DND-41 (cell line): ENCODE data around the gene KLKB1.

Source experiments
- ATAC-seq: fragments of 200-7000 bp; cut with Tn5 transposase; 3 replicates; pipeline ENCODE4 v1.9.1; 2021; ENCODE audit warnings: low read depth; ENCODE audit not compliant: insufficient read depth
- DNase-seq: peaks from one replicate; pipeline ENCODE4 v3.0.0-alpha.2; 2020
- H2AFZ ChIP-seq: 2 replicates; pipeline ENCODE4 v1.6.0; 2012; ENCODE audit warnings: low read depth, low read length
- H3K27ac ChIP-seq: 2 replicates; pipeline ENCODE4 v1.5.1; 2012; ENCODE audit warnings: low read length, inconsistent platforms
- H3K27me3 ChIP-seq: fragments of 200-600 bp; sonication (generic); 2 replicates; pipeline ENCODE4 v1.6.0; 2012; ENCODE audit warnings: low read length, mild to moderate bottlenecking, inconsistent platforms; ENCODE audit not compliant: insufficient read depth, poor library complexity
- H3K36me3 ChIP-seq: 2 replicates; pipeline ENCODE4 v1.5.1; 2012; ENCODE audit warnings: low read length, inconsistent platforms; ENCODE audit not compliant: insufficient read depth
- H3K4me1 ChIP-seq: 2 replicates; pipeline ENCODE4 v1.5.1; 2012; ENCODE audit warnings: mild to moderate bottlenecking, low read length; ENCODE audit not compliant: insufficient read depth
- H3K4me2 ChIP-seq: 2 replicates; pipeline ENCODE4 v1.6.0; 2012; ENCODE audit warnings: mild to moderate bottlenecking, moderate library complexity, low read length, inconsistent platforms; ENCODE audit not compliant: insufficient read depth
- H3K4me3 ChIP-seq, 2 experiments: fragments of 200-600 bp in 1 of 2; shearing (Covaris generic) in 1 of 2; 2 replicates each; pipeline ENCODE4 v1.5.1; 2012 to 2016; ENCODE audit warnings: inconsistent platforms in 2 of 2, low read length in 2 of 2, mild to moderate bottlenecking in 2 of 2, low read depth in 1 of 2, moderate library complexity in 1 of 2
- H3K79me2 ChIP-seq: 2 replicates; pipeline ENCODE4 v1.6.0; 2012; ENCODE audit warnings: low read length, inconsistent platforms; ENCODE audit not compliant: insufficient read depth
- H3K9ac ChIP-seq: 2 replicates; pipeline ENCODE4 v1.6.0; 2012; ENCODE audit warnings: low read depth, mild to moderate bottlenecking, inconsistent platforms, low read length, moderate library complexity
- H3K9me3 ChIP-seq: 2 replicates; pipeline ENCODE4 v1.5.1; 2012; ENCODE audit warnings: low read length, moderate library complexity, mild to moderate bottlenecking, inconsistent platforms; ENCODE audit not compliant: insufficient read depth, severe bottlenecking
- H4K20me1 ChIP-seq: 2 replicates; pipeline ENCODE4 v1.6.0; 2012; ENCODE audit warnings: low read length; ENCODE audit not compliant: insufficient read depth
- EZH2 ChIP-seq: IDR thresholded peaks from 3 replicates; pipeline ENCODE4 v1.6.1; 2012; ENCODE audit warnings: borderline replicate concordance, low read depth, mild to moderate bottlenecking, moderate library complexity, low read length, inconsistent platforms; ENCODE audit not compliant: severe bottlenecking
- TF ChIP-seq, protein P1 (sequence below): IDR thresholded peaks from 2 replicates; pipeline ENCODE4 v1.5.1; 2012; ENCODE audit warnings: borderline replicate concordance, low read length, moderate library complexity, mild to moderate bottlenecking; ENCODE audit not compliant: poor library complexity, severe bottlenecking; ENCODE audit errors: extremely low read depth

Gene KLKB1

DNA sequence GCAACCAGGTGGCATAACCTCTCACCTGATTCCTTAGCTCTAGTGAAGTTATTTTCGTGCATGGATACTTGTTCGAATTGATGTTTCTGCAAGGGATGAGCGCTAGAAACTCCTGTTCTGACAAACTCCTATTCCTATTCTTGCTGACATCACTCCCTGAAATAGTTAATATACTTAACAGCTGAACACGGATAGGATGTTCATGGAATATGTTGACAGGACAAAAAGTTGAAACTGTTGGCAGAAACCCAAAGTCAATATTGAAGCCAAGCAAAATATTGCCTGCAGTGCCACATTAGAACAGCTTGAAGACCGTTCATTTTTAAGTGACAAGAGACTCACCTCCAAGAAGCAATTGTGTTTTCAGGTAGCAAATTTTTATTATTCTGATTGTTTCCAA, at the start of gene KLKB1:
Gene KLKB1 (plus strand): TSS at position 287 of the 400 bp plus-strand sequence. CDS start 689 bp downstream, outside the sequence.
- no peak within 1 kb of the TSS for H3K4me2 ChIP-seq
- TF ChIP-seq EZH2 = no peak
- TF ChIP-seq, protein P1, sequence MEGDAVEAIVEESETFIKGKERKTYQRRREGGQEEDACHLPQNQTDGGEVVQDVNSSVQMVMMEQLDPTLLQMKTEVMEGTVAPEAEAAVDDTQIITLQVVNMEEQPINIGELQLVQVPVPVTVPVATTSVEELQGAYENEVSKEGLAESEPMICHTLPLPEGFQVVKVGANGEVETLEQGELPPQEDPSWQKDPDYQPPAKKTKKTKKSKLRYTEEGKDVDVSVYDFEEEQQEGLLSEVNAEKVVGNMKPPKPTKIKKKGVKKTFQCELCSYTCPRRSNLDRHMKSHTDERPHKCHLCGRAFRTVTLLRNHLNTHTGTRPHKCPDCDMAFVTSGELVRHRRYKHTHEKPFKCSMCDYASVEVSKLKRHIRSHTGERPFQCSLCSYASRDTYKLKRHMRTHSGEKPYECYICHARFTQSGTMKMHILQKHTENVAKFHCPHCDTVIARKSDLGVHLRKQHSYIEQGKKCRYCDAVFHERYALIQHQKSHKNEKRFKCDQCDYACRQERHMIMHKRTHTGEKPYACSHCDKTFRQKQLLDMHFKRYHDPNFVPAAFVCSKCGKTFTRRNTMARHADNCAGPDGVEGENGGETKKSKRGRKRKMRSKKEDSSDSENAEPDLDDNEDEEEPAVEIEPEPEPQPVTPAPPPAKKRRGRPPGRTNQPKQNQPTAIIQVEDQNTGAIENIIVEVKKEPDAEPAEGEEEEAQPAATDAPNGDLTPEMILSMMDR = no peak
- H3K4me3 ChIP-seq = no peak within 1 kb of the TSS
- no peaks in the 10 kb centered on the region for H3K27me3 ChIP-seq
- H3K9ac ChIP-seq = no peak within 1 kb of the TSS
- no peaks in the 10 kb centered on the region for H4K20me1 ChIP-seq
- H3K9me3 ChIP-seq = no peaks in the 10 kb centered on the region
- H3K4me1 ChIP-seq = no peaks in the 10 kb centered on the region
- no peak within 1 kb of the TSS for H2AFZ ChIP-seq
- no peaks in the 10 kb centered on the region for H3K36me3 ChIP-seq
- ATAC-seq (no peak), DNase-seq (no peak)
- no peaks in the 10 kb centered on the region for H3K79me2 ChIP-seq
- H3K27ac ChIP-seq = no peak within 1 kb of the TSS

DNA sequence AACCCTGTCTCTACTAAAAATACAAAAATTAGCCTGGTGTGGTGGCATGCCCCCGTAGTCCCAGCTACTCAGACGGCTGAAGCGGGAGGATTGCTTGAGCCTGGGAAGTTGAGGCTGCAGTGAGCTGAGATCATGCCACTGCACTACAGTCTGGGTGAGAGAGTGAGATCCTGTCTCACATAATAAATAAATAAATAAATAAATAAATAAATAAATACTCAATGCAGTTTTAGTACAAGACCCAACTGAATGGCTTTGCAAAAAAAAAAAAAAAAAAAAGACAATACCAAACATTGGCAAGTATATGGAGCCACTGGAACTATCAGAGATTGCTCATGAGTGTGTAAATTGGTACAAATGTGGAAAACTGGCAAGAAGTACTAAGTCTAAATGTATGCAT, 39.2 kb upstream of the KLKB1 start:
- Histone ChIP-seq H3K4me2 (no peak overlapping the region), H3K9ac (no peak overlapping the region), H3K79me2 (peaks cover 33% of the 10 kb centered on the region), H3K27me3 (no peaks in the 10 kb centered on the region), H3K4me3 (no peak overlapping the region), H4K20me1 (no peaks in the 10 kb centered on the region), H2AFZ (no peak overlapping the region), H3K9me3 (no peaks in the 10 kb centered on the region), H3K36me3 (peaks cover 4% of the 10 kb centered on the region; the same call in 1 of the 2 replicates), H3K4me1 (peaks cover 26% of the 10 kb centered on the region), H3K27ac (no peak overlapping the region)
- no peak for TF ChIP-seq EZH2
- TF ChIP-seq, protein P1 = no peak
- ATAC-seq = no peak
- DNase-seq = no peak

DNA sequence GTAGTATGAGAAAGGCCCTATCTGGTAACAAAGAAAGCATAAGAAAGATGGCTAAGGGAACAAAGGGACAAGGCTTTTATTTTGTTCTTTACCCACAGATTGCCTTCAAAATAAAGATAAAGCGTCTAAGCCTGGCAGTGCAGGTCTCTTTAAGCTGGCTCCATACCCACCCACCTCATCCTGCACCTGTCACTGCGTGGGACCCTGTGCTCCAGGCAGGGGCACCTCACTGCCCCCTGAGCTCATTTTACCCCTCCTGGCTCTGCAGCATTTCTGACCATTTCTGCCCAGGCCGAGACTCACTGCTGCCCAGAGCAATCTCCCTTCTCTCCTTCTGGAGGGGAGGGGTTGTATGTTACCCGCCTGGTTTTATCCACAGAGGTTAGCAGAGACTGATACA, 37.7 kb upstream of the KLKB1 start:
- Histone ChIP-seq H2AFZ (peak overlapping the region; percentile 94), H3K9me3 (no peaks in the 10 kb centered on the region)

More for the DNA sequence above, 37.7 kb upstream of the KLKB1 start:
- H3K4me1 ChIP-seq = peaks cover 34% of the 10 kb centered on the region
- no peak for TF ChIP-seq EZH2
- TF ChIP-seq, protein P1 = no peak
- H4K20me1 ChIP-seq = no peaks in the 10 kb centered on the region
- H3K4me2 ChIP-seq = peak overlapping the region; percentile 84
- peaks cover 42% of the 10 kb centered on the region for H3K79me2 ChIP-seq
- H3K9ac ChIP-seq = peak overlapping the region; percentile 99
- H3K4me3 ChIP-seq = peak overlapping the region; percentile 88 to 97; a peak in 3 of 4 replicates
- no peak for ATAC-seq
- peaks cover 10% of the 10 kb centered on the region; the same call in 1 of the 2 replicates for H3K36me3 ChIP-seq
- no peak for DNase-seq
- H3K27me3 ChIP-seq = no peaks in the 10 kb centered on the region
- H3K27ac ChIP-seq = peak overlapping the region; percentile 98
